ENCODE measurements around the gene GATA2.

GATA2 gene

DNA sequence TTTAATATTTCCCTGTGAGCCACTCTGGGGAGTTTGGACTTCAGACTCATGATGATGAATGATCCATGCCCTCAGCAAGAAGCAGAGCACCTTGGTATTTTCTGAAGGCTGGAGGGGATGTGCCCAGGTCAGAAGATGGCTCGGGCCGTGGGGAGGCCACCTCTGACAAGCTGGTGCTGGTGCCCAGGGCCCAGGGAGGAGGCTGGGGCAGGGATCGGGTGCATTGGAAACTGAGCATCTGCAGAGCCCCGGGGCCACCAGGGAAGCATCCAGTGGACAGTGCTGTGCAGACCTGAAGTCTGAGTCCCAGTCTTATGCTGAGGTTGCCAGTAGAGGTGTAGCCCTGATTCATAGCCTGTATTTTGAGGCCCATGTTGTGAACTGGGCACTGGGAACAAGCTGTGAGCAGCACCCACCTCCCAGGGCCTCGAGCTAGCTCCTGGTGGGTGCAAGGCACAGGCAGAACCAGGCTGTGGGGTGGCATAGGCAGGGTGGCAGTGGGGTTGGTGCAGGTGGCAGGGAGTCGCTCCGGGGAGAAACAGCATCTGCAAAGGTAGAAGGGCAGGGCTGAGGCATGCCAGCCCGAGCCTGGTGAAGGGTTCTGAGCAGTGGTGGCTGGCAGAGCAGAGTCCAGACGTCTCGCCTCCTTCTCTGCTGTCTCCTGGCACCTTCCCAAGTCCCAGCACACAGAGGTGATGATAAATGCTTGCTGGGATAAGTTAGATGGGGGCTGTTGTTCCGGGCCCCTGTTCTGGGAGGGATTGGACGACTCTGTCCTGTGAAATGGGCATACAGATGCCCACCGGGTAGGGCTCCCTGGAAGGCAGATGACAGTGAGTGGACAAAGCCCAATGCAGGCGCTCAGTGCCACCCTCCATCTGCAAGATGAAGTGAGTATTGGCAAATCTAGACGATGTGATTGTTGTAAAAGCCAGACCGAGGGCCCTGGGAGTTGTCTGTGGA is 36.9 kb downstream of the GATA2 start:
- no peak for FAIRE-seq

- FAIRE-seq: no peak
Observed at GRCh38 chr3:128455116-128455515, 37.9 kb downstream of the GATA2 start.

- FAIRE-seq: no peak
Observed at GRCh38 chr3:128454310-128454618, 38.7 kb downstream of the GATA2 start.

DNA sequence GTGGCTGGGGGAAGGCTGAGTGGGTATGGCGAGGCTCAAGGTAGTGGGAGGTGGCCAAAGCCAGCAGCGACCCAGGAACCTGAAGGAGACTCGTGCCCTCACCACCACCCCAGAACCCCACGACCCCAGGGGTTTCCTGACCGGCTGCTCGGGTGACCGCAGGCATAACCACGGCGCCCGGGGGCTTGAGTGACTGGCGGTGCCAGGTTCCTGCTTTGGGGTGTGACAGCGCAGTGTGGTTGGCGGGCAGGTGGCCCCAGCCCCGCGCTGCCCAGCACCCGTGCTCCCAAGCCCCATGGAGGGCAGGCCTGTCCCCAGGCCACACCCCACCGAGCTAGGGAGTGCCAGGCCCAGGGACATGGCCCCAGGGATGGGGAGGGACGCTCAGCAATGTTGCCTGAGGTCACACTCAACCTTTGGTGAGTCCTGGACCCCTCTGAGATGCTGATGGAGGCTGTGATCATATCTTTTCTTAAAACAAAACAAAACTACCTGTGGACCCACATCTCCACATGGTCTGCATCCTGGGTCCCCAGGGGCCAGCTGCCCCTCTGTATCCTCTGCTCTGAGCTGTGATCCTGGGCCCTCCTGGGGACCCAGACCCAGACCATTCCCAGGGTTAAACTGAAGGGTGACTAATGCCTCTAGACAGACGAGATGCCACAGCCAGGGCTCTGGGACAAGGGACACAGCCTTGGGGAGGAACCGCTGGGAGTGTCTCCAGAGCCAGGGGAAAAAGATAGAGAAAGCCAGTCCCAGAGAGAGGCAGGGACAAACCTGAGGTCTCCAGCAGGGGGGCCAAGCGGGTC is 39.3 kb downstream of the GATA2 start:
- FAIRE-seq: no peak

DNA sequence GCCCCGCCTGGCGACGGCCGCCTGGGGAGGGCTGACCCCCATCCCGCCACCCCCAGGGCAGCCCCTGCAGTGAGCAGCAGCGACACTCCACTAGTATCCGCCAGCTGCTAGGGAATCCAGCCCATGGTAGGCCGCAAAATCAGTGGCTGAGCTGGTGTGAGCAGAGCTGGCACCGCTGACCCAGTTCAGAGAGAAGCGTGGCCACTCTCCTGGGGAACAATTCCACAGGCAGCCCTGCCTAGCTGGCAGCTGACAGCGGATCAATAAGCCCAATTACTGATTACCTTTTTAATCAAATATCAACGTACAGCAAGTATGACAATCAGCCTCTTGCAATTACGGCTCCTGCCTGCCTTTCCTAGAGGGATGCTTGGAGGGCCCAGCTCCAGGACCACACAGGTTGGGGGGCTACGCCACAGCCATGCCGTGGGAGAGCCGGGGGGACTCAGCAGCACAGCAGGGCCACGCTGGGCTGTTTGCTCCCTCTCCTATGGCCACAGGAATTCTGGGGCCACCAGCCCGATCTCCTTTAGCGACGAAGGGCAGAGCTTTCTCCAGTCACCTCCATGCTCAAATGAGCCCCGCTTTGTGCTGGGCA is 40.2 kb downstream of the GATA2 start:
- no peak for FAIRE-seq

DNA sequence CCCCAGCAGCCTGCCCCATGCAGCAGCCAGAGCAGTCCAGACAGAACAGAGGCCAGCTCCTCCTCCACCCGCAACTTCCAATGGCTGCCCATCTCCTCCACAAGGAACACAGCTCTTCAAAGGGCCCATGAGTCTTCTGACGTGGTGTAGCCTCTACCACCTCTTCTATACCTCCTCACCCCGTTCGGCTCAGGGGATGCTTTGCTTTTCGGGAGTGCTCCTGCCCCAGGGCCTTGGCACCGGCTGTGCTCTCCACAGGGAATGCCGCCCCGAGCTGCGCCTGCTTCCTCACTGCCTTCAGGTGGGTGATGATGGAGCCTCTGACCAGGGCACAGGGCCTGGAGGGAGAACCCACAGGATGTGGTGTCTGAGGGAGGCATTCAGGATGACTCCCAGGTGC is 40.9 kb downstream of the GATA2 start:
- no peak for FAIRE-seq

DNA sequence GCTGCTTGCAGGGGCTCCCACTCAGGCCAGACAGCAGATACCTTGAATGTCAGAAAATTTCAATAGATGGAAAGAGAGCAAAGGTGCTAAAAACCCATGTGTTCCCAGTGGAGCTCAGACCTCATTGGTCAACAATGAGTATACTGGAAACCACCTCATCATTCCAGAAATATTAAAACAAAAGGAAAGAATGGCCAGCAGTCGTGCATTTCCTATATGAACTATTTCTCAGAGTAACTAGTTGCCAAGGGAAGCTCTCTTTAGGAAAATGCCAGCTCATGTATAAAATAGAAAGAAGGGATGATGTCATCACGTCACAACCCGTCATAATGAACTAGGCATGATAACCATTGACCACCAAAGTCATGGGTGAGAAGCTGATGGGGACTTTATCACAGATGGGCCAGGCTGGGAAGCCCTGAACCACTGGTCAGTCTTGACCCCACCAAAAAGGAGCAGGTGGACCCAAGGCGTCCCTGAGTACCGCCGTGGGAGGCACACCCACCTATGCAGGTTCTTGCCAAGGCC is 43.8 kb downstream of the GATA2 start:
- FAIRE-seq: no peak

DNA sequence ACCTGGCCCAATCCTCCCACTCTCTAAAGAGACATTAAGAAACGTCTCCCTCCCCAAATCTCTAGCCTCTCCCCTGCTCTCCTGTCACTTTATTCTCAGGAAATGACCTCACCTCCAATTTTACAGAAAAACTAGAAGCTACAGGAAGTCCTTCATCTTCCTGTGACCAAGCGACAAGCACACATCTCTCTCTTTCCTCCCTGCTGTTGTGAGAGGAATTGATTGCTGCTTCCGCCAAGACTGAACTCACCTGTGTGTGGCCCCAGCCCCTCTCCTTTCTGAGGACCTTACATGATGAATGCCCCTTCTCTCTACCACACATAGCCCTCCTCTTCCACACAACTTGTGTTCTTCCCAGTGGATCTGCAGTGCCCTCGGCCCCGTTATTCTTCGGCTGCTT is 44.5 kb downstream of the GATA2 start:
- FAIRE-seq: no peak

DNA sequence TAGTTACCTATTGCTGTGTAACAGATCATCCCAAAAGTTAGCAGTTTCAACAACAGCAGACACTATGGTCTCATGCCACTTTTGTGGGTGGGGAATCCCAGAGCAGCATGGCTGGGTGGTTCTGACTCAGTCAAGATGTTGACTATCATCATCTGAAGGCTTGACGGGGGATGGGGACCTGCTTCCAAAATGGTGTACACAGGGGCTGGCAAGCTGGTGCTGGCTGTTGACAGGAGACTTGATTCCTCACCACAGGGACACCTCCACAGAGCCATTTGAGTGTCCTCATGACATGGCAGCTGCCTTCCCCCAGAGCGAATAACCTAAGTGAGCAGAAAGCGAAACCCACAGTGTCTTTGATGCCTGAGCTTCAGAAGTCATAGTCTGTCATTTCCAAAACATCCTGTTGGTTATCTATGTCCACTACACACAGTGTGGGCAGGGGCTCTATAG is 45.4 kb downstream of the GATA2 start:
- FAIRE-seq: no peak

DNA sequence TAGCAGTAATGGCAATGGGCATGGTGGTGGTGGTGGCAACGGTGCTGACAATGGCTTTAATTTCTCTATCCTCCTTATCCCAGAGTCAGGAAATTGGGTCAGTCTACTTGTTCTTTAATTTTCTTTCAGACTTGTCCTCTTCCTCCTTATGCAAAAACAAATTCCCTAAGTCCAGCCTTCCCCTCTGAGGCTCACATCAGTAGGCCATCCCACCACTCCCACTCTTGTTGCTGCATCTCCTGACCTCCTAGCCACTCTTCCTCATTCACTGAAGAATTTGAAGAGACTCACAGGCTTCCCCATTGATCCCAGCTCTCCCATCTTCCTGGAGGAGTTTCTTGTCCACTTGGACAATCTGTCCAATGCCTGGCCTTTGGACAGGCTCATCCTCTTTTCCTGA is 46.2 kb downstream of the GATA2 start:
- no peak for FAIRE-seq

GRCh38 chr3:128445357-128445756 is 47.6 kb downstream of the GATA2 start:
- FAIRE-seq: no peak

- no peak for FAIRE-seq
Observed at GRCh38 chr3:128443771-128444170, 49.2 kb downstream of the GATA2 start.

DNA sequence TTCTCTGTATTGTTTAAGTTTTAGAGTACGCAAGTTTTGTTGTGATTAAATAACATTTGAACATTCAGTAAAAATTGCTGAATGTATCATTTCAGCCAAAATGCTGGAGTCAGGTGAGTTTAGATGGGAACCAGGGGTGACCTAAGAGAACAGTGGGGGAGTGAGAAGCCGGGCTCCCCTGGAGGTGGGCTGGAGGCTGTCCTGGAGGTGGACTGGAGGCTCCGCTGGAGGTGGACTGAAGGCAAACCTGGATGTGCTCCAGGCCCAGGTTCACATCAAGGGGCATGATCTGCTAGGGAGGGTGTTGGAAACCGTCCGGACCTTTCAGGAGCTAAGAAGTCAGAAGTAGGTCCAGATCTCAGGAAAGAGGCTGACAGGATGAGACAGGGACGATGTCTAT is 50.1 kb downstream of the GATA2 start:
- no peak for FAIRE-seq

DNA sequence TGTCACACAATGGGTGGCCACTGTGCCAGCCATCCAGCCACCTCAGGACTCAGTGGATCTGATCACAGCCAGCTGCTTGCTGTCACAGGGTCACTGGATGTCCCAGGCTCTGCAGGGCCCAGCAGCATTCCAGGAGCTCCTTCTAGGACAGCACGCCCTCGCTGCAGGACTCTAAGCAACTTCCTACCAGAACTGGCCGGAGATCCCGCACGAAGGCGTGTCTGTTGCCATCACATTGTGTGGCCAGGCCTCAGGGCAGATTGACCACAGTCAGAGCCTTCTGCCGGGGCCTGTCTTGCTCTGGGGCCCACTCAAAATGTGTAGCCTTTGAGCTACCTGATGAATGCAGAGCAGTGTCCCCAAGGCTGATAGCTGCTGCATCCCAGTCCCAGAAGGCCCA is 50.9 kb downstream of the GATA2 start:
- FAIRE-seq: no peak

- no peak for FAIRE-seq
Observed at GRCh38 chr3:128439226-128439625, 53.8 kb downstream of the GATA2 start.

- FAIRE-seq: no peak
Observed at GRCh38 chr3:128438488-128439072, 54.4 kb downstream of the GATA2 start.

GRCh38 chr3:128436214-128436613 is 56.8 kb downstream of the GATA2 start:
- no peak for FAIRE-seq

GRCh38 chr3:128435561-128435960 is 57.4 kb downstream of the GATA2 start:
- FAIRE-seq: no peak

DNA sequence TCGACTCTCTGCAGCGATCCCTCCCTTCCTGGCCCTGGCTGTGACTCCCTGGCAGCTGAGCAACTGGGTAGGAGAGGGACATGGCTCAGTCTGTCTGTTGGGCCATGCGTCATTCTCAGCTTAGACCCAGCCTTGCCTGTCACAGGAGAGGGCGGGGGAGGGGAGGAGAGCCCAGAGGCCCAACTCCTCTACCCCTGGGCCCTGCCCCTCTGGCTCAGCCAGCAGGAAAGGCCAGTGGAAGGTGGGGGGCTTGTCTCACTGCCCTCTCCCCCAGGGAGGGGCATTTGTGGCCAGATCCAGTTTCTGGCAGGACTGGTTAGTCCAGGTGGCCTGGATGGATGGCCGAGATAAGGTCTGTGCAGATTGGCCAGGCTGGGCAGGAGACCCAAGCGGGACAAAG is 57.9 kb downstream of the GATA2 start:
- FAIRE-seq: no peak

DNA sequence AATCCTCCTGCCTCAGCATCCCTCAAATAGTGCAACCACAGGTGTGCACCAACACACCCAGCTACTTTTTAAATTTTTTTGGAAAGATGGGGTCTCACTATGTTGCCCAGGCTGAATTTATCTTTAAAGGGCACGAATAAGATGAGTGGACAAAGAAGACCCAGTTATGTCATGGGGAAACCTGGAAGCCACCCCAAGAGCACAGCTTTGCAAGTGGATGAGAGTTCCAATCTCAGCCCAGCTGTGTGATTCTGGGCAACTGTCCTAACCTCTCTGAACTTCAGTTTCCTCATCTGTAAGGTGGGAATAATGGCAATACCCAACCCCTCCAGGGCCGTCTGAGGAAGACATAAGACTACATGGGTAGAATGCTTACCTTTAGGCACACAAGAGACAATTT is 58.5 kb downstream of the GATA2 start:
- no peak for FAIRE-seq

DNA sequence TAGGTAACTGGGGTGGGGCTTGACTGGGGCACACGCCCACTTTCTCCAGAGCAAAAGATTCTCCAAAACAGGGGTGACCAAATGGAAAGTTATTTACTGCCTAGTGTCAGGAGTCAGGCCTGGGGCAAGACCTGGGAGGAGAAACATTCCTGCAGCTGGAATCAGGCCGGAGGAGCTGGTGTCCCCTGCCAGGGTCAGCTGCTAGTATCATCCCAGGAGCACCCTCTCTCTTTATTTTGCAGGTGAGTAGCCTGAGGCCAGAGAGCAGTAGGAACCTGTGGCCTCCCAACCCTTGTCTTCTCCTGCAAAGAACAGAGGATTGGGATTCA is 59.2 kb downstream of the GATA2 start:
- FAIRE-seq: no peak

GRCh38 chr3:128432971-128433836 is 59.8 kb downstream of the GATA2 start:
- FAIRE-seq: no peak
